HG03469 (cell line): ENCODE data around the gene DRAM2.
"Not testable (repeated sequence)": the region's sequence is repeated elsewhere in the genome, so short reads cannot be mapped to it uniquely, and the experiment has no call there.

Source experiments
- ATAC-seq: cut with Tn5 transposase; IDR thresholded peaks from one replicate; pipeline ENCODE4 v1.9.1; 2021; ENCODE audit warnings: mild to moderate bottlenecking, moderate library complexity, moderate number of reproducible peaks; ENCODE audit not compliant: unreplicated experiment

The DRAM2 gene

DNA sequence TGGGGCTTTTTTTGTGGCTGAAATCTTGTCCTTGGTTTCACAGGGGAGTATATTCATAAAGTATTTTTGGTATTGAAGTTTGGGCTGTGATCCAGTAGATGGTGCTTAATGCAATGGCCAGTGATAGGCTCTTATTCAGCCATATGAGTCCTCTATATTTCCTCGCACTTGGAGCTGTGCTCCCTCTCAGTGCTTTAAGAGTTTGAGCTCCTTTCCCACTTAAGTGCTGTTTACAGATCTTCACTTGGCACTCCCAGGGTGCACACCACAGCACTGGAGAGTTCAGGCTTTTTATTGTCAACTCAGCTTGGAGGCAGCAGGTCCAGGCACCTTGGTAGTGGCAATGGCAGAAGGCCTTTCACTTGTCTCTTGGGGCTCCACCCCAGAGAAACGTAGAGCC lies 54.9 kb downstream of the DRAM2 start:
- ATAC-seq: no peak

DNA sequence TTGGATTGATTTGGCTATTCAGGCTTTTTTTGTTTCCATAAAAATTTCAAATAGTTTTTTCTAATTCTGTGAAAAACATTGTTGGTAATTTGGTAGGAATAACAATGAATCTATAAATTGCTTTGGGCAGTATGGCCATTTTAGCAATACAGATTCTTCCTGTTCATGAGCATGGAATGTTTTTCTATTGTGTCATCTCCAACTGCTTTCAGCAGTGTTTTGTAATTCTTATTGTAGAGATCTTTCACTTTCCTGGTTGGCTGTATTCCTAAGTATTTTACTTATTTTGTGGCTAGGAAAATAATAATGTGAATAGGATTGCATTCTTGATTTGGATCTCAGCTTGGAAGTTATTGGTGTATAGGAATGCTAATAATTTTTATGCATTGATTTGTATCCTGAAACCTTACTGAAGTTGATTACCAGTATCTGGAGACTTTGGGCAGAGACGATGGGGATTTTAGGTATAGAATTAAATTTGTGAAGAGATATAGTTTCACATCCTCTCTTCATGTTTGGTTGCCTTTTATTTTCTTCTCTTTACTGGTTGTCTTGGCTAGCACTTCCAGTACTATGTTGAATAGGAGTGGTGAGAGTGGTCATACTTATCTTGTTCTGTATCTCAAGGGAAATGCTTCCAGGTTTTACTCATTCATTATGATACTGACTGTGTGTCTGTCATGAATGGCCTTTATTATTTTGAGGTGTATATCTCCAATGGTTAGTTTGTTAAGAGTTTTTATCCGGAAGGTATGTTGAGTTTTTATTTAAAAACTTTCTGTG lies 57.3 kb downstream of the DRAM2 start:
- ATAC-seq: no peak

DNA sequence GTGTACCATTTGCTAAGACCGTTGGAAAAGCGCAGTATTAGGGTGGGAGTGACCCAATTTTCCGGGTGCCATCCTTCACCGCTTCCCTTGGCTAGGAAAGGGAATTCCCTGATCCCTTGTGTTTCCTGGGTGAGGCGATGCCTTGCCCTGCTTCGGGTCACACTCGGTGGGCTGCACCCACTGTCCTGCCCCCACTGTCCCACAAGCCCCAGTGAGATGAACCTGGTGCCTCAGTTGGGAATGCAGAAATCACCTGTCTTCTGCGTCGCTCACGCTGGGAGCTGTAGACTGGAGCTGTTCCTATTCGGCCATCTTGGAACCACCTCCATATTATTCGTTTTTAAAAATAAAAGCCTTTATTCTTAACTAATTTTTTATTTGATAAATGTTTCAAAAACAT lies 60.6 kb downstream of the DRAM2 start:
- not testable (repeated sequence) for ATAC-seq

DNA sequence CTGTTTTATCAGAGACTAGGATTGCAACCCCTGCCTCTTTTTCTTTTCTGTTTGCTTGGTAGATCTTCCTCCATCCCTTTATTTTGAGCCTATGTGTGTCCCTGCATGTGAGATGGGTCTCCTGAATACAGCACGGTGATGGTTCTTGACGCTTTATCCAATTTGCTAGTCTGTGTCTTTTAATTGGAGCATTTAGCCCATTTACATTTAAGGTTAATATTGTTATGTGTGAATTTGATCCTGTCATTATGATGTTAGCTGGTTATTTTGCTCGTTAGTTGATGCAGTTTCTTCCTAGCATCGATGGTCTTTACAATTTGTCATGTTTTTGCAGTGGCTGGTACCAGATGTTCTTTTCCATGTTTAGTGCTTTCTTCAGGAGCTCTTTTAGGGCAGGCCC lies 62.6 kb downstream of the DRAM2 start:
- ATAC-seq: not testable (repeated sequence)
